IMR-90 (cell line): ENCODE data around the gene MAB21L4. TPM values are rescaled to one million over a fixed set of nuclear protein-coding genes. Genes with fewer than 3 reads are reported as not detected.

Experiments used
- ATAC-seq: fragments of 200-7000 bp; cut with Tn5 transposase; 2 replicates; pipeline ENCODE4 v1.9.1; 2020; ENCODE audit warnings: low read depth, mild to moderate bottlenecking, moderate library complexity
- BruUV-seq: library from RNA; stranded (reverse); fragments of 400-500 nt; replicated peaks from 2 replicates; lab custom pipeline; 2021; lab: Mats Ljungman, UMichigan
- CTCF ChIA-PET: fragments of 300-600 bp; formaldehyde crosslinking; extraction: SDS; loops from one replicate; lab custom pipeline; 2021; ENCODE audit warnings: antibody characterized with exemption; lab: Yijun Ruan, JAX
- POLR2A ChIA-PET: fragments of 300-600 bp; sonication (Branson Sonifier 250); formaldehyde crosslinking; loops from one replicate; lab custom pipeline; 2022; ENCODE audit warnings: antibody characterized with exemption; ENCODE audit not compliant: unreplicated experiment; lab: Charles Lee
- DNase-seq: peaks from one replicate; pipeline ENCODE4 v3.0.0; 2013
- H2AFZ ChIP-seq: replicated peaks from 2 replicates; pipeline ENCODE3; 2013; ENCODE audit warnings: low read length, mild to moderate bottlenecking; ENCODE audit not compliant: poor library complexity
- H2AK5ac ChIP-seq: 2 replicates; pipeline ENCODE4 v1.6.1; 2013; ENCODE audit warnings: low read depth, low read length, inconsistent platforms
- H2AK9ac ChIP-seq: replicated peaks from 2 replicates; pipeline ENCODE3; 2013; ENCODE audit warnings: mild to moderate bottlenecking, low read depth, low read length, moderate library complexity; ENCODE audit not compliant: poor library complexity
- H2BK120ac ChIP-seq: 2 replicates; pipeline ENCODE4 v1.6.1; 2013; ENCODE audit warnings: low read depth, low read length, inconsistent platforms
- H2BK15ac ChIP-seq: 3 replicates; pipeline ENCODE4 v1.6.1; 2013; ENCODE audit warnings: low read depth, low read length, inconsistent platforms
- H2BK20ac ChIP-seq: 2 replicates; pipeline ENCODE4 v1.6.1; 2013; ENCODE audit warnings: low read depth, mild to moderate bottlenecking, inconsistent platforms, low read length, moderate library complexity
- H2BK5ac ChIP-seq: 2 replicates; pipeline ENCODE4 v1.6.1; 2013; ENCODE audit warnings: mild to moderate bottlenecking, low read depth, low read length, inconsistent platforms; ENCODE audit not compliant: poor library complexity, severe bottlenecking
- H3K14ac ChIP-seq: replicated peaks from 2 replicates; pipeline ENCODE4 v1.6.1; 2013; ENCODE audit warnings: low read depth, low read length, inconsistent platforms
- H3K18ac ChIP-seq: 2 replicates; pipeline ENCODE4 v1.6.1; 2013; ENCODE audit warnings: low read depth, low read length, control low read depth
- H3K23ac ChIP-seq: 2 replicates; pipeline ENCODE4 v1.6.1; 2013; ENCODE audit warnings: low read depth, low read length, inconsistent platforms
- H3K27ac ChIP-seq: 2 replicates; pipeline ENCODE4 v1.5.1; 2013; ENCODE audit warnings: mild to moderate bottlenecking, control low read depth, low read length; ENCODE audit not compliant: insufficient read depth
- H3K27me3 ChIP-seq: 2 replicates; pipeline ENCODE4 v1.6.1; 2013; ENCODE audit warnings: low read length; ENCODE audit not compliant: control insufficient read depth, insufficient read depth
- H3K36me3 ChIP-seq: 2 replicates; pipeline ENCODE4 v1.6.1; 2013; ENCODE audit warnings: low read length, mixed read lengths; ENCODE audit not compliant: control insufficient read depth, insufficient read depth
- H3K4ac ChIP-seq: 2 replicates; pipeline ENCODE4 v1.6.1; 2013; ENCODE audit warnings: low read depth, low read length, inconsistent platforms
- H3K4me1 ChIP-seq: 2 replicates; pipeline ENCODE4 v1.6.1; 2013; ENCODE audit warnings: low read length, mixed read lengths; ENCODE audit not compliant: control insufficient read depth, insufficient read depth
- H3K4me2 ChIP-seq: 2 replicates; pipeline ENCODE4 v1.6.1; 2013; ENCODE audit warnings: low read depth, mild to moderate bottlenecking, control low read depth, low read length, moderate library complexity
- H3K4me3 ChIP-seq: 2 replicates; pipeline ENCODE4 v1.5.1; 2013; ENCODE audit warnings: low read depth, mild to moderate bottlenecking, control low read depth, low read length, moderate library complexity; ENCODE audit not compliant: insufficient read depth
- H3K56ac ChIP-seq: 2 replicates; pipeline ENCODE4 v1.6.1; 2013; ENCODE audit warnings: low read length, inconsistent platforms; ENCODE audit not compliant: insufficient read depth; ENCODE audit errors: extremely low read depth
- H3K79me1 ChIP-seq, 2 experiments: 2 replicates each; pipeline ENCODE4 v1.6.1; 2013; ENCODE audit warnings: low read length in 2 of 2, inconsistent platforms in 1 of 2, low read depth in 1 of 2
- H3K9ac ChIP-seq: 2 replicates; pipeline ENCODE4 v1.6.1; 2013; ENCODE audit warnings: low read depth, low read length, control low read depth
- H3K9me1 ChIP-seq: 2 replicates; pipeline ENCODE4 v1.6.1; 2013; ENCODE audit warnings: low read length, inconsistent platforms; ENCODE audit not compliant: insufficient read depth
- H3K9me3 ChIP-seq: 2 replicates; pipeline ENCODE4 v1.6.1; 2013; ENCODE audit warnings: low read length; ENCODE audit not compliant: control insufficient read depth, insufficient read depth
- H4K20me1 ChIP-seq: 2 replicates; pipeline ENCODE4 v1.6.1; 2013; ENCODE audit warnings: low read length, inconsistent platforms; ENCODE audit not compliant: insufficient read depth
- H4K5ac ChIP-seq: 2 replicates; pipeline ENCODE4 v1.6.1; 2013; ENCODE audit warnings: mild to moderate bottlenecking, low read depth, low read length, control low read depth
- H4K8ac ChIP-seq, 2 experiments: 2 replicates each; pipeline ENCODE4 v1.6.1; 2013; ENCODE audit warnings: low read depth in 2 of 2, low read length in 2 of 2, control low read depth in 1 of 2, inconsistent platforms in 1 of 2
- H4K91ac ChIP-seq: 2 replicates; pipeline ENCODE4 v1.6.1; 2013; ENCODE audit warnings: low read depth, low read length, inconsistent platforms; ENCODE audit not compliant: insufficient read depth
- BHLHE40 ChIP-seq: fragments of 150-350 bp; IDR thresholded peaks from 2 replicates; pipeline ENCODE4 v1.6.1; 2016; ENCODE audit warnings: mild to moderate bottlenecking, low read depth, low read length
- CTCF ChIP-seq: conservative IDR thresholded peaks from 2 replicates; pipeline ENCODE4 v1.5.1; 2012; ENCODE audit warnings: mild to moderate bottlenecking, low read depth, low read length, improper control_type of control experiment
- ELK1 ChIP-seq: fragments of 150-350 bp; IDR thresholded peaks from 2 replicates; pipeline ENCODE4 v1.6.1; 2016; ENCODE audit warnings: low read depth, mild to moderate bottlenecking, low read length, moderate library complexity, borderline replicate concordance
- MAZ ChIP-seq: IDR thresholded peaks from 2 replicates; pipeline ENCODE4 v1.6.1; 2012; ENCODE audit warnings: low read depth, mild to moderate bottlenecking, low read length, improper control_type of control experiment, moderate library complexity, borderline replicate concordance
- POLR2A ChIP-seq: IDR thresholded peaks from 2 replicates; pipeline ENCODE4 v1.6.1; 2012; ENCODE audit warnings: mild to moderate bottlenecking, low read depth, low read length
- RAD21 ChIP-seq: IDR thresholded peaks from 2 replicates; pipeline ENCODE4 v1.6.1; 2012; ENCODE audit warnings: low read length, improper control_type of control experiment
- RCOR1 ChIP-seq: IDR thresholded peaks from 2 replicates; pipeline ENCODE4 v1.6.1; 2012; ENCODE audit warnings: mild to moderate bottlenecking, low read length, improper control_type of control experiment; ENCODE audit not compliant: insufficient replicate concordance
- SMC3 ChIP-seq: fragments of 150-350 bp; IDR thresholded peaks from 2 replicates; pipeline ENCODE4 v1.6.1; 2016; ENCODE audit warnings: low read depth, mild to moderate bottlenecking, antibody characterized with exemption, low read length, moderate library complexity
- USF2 ChIP-seq: fragments of 150-350 bp; IDR thresholded peaks from 2 replicates; pipeline ENCODE4 v1.6.1; 2017; ENCODE audit warnings: mild to moderate bottlenecking, antibody characterized with exemption, low read length, low read depth
- WGBS, 2 experiments: methylation state at CpG; one replicate each; pipeline versions ENCODE4 v1.1.5 to v1.1.7; 2013; ENCODE audit warnings: missing lambda C conversion rate in 2 of 2; ENCODE audit not compliant: insufficient read length in 1 of 2; ENCODE audit errors: extremely low coverage in 2 of 2; 5-methylcytosine and 5-hydroxymethylcytosine counted together
- dilution Hi-C: fragments of 300-500 bp; cut with HindIII; formaldehyde crosslinking; loops from one replicate; pipeline ENCODE4 v1.14.3; 2018; ENCODE audit warnings: low sequenced_read_pairs; ENCODE audit not compliant: unreplicated experiment
- in situ Hi-C: fragments of 300-500 bp; cut with MboI; formaldehyde crosslinking; loops from 3 replicates; pipeline ENCODE4 v1.14.3; 2019; ENCODE audit warnings: low sequenced_read_pairs, inconsistent platforms, mixed read lengths
- intact Hi-C: fragments of 100-400 bp; cut with micrococcal nuclease; formaldehyde crosslinking; loops from 2 replicates; pipeline ENCODE4 v1.10.0; 2022
- polyA plus RNA-seq, 3 experiments: library from polyadenylated mRNA; depleted of rRNA; stranded (reverse); fragments of >200 nt; gene quantifications; 2 replicates each; pipeline ENCODE4 v1.2.3, GENCODE V29; 2012; ENCODE audit warnings: low replicate concordance in 1 of 3
- total RNA-seq: library from RNA; depleted of rRNA; stranded (reverse); fragments of >200 nt; gene quantifications from 2 replicates; pipeline ENCODE4 v1.2.3, GENCODE V29; 2012

MAB21L4 gene
- total and polyA plus RNA-seq, 2 of the 4 experiments (the other 2 are of a cell fraction): not detected

GRCh38 chr2:240887631-240888030, 8.3 kb downstream of the MAB21L4 start:
- H4K20me1 ChIP-seq: no peaks in the 10 kb centered on the region
- TF ChIP-seq POLR2A: no peak
- TF ChIP-seq ELK1: no peak
- TF ChIP-seq RAD21: no peak
- TF ChIP-seq USF2: no peak
- no peak for TF ChIP-seq CTCF
- no peak for TF ChIP-seq SMC3
- no peak for TF ChIP-seq MAZ
- TF ChIP-seq BHLHE40: no peak
- no peak for TF ChIP-seq RCOR1
- BruUV-seq: no TSS peak
- no peak overlapping the region for H2BK15ac ChIP-seq
- H3K18ac ChIP-seq: no peak overlapping the region
- no peaks in the 10 kb centered on the region for H3K9me3 ChIP-seq
- H3K27ac ChIP-seq: no peak overlapping the region
- no peak overlapping the region for H4K8ac ChIP-seq
- H3K4me2 ChIP-seq: no peak overlapping the region
- no peak overlapping the region for H4K91ac ChIP-seq
- dilution Hi-C loops (no loop called here), intact Hi-C loops (no loop called here), in situ Hi-C loops (no loop called here)
- no peak overlapping the region for H2BK120ac ChIP-seq
- 40% methylated on average over 1 of the region's 4 CpGs; no CpG with 5 or more reads in 1 of the 2 experiments for WGBS, 2 experiments
- H3K23ac ChIP-seq: no peak overlapping the region
- H3K14ac ChIP-seq: no peak overlapping the region
- no peaks in the 10 kb centered on the region for H3K4me1 ChIP-seq
- CTCF ChIA-PET: no interaction called here
- no peak overlapping the region for H3K9ac ChIP-seq
- H3K79me1 ChIP-seq: no peaks in the 10 kb centered on the region
- no peak overlapping the region for H3K56ac ChIP-seq
- ATAC-seq (no peak), DNase-seq (no peak)
- POLR2A ChIA-PET: no interaction called here
- H3K9me1 ChIP-seq: no peaks in the 10 kb centered on the region
- no peak overlapping the region for H3K4ac ChIP-seq
- H3K27me3 ChIP-seq: peaks cover 6% of the 10 kb centered on the region
- H2AK5ac ChIP-seq: no peak overlapping the region
- H2BK5ac ChIP-seq: no peak overlapping the region
- H2BK20ac ChIP-seq: no peak overlapping the region
- H2AFZ ChIP-seq: no peak overlapping the region
- H2AK9ac ChIP-seq: no peak overlapping the region
- H3K4me3 ChIP-seq: no peak overlapping the region
- no peak overlapping the region for H4K5ac ChIP-seq
- H3K36me3 ChIP-seq: no peaks in the 10 kb centered on the region
